GM18873 (cell line): ENCODE data around the gene CDK5.
"Not testable (repeated sequence)": the region's sequence is repeated elsewhere in the genome, so short reads cannot be mapped to it uniquely, and the experiment has no call there.

Experiments
- ATAC-seq: cut with Tn5 transposase; IDR thresholded peaks from one replicate; pipeline ENCODE4 v1.9.1; 2021; ENCODE audit warnings: mild to moderate bottlenecking, moderate library complexity, moderate number of reproducible peaks; ENCODE audit not compliant: unreplicated experiment, low FRiP score

CDK5 gene

GRCh38 chr7:151018421-151019129, 39.1 kb downstream of the CDK5 start:
- ATAC-seq = no peak

GRCh38 chr7:151017953-151018420, 39.7 kb downstream of the CDK5 start:
- no peak for ATAC-seq

DNA sequence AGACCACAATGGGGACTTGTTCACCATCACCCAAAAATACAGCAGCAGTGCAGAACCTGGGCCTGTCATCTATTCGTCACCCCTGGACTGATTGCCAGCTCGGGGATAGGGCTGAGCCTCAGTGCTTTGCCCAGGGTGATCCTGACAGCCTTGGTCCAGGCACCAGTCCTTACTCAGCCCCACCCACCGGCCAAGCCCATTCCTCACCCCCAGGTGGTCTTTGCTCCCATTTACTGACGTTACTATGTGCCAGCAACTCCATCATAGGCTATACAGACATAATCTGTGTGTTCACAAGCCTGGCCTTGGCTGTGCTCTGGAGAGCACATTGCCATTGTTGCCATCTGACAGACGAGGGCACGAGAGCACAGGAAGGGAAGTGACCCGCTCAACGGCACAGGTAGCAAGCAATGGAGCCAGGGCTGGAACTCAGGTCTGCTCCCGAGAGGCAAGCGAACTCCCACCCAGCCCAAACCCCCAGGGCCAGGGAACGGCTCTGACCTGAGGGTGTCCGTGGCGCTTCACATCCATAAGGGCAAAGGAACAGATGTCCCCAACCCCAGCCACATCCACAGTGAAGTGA, 40.2 kb downstream of the CDK5 start:
- ATAC-seq = no peak

- ATAC-seq = no peak
Observed at GRCh38 chr7:151016942-151017341, 40.8 kb downstream of the CDK5 start.

GRCh38 chr7:151016505-151016904, 41.2 kb downstream of the CDK5 start:
- no peak for ATAC-seq

GRCh38 chr7:151015967-151016366, 41.7 kb downstream of the CDK5 start:
- no peak for ATAC-seq

DNA sequence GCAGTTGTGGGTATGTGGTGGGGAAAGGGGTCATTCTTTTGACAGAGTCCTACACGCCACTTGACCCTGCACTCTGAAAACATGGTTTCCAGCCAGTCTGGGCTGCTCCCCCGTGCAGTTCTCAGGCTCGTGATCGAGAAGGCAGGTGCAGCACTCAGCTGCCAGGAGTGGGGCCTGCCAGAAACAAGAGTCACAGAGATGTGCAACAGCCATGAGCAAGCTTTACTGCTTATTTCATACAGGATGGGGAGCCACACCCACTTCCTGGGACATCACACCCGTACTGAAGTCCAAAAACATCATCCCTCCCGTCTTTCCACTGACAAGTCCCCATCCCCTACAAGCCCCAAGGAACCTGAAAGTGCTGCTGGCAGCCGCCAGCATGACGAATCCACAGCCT, 42.7 kb downstream of the CDK5 start:
- ATAC-seq = no peak

GRCh38 chr7:151013733-151014497, 43.8 kb downstream of the CDK5 start:
- no peak for ATAC-seq

DNA sequence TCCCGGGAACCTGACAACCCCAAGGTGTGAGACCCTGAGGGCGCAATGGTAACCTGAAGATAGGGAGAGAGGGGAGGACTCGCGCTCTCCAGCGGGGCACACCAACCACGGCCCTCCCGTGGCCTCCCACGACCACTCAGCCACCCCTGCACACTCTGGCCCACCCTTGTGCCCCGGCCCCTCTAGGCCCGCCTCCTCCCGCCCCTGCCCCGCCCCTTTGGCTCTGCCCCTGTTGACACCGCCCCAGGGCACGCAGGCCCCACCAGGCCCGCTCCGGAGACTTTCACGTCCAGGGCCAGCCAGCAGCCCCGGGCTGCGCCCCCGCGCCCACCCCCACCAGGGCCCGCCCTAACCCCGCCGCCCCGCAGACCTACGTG, 44.4 kb downstream of the CDK5 start:
- no peak for ATAC-seq

DNA sequence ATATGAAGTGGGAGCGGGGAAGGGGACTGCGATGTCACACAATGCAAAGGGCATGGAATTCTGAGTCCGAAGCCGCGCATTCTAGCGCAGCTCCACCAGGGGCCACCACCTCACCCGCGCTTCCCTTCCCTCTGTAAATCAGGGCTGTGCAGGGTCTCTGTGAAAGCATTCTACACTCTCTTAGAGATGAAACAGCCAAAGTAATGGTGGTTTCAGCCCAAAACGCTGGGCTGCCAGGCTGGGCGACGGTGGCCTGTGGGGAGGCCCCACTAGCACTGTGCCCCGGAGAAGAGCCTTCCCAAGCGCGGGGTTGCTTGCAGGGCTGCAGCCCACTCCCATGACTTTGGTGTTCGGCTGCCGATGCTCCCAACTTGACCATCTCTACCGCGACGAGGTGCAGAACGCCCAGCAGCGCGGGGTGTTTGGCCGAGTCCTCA, 44.8 kb downstream of the CDK5 start:
- ATAC-seq = no peak

DNA sequence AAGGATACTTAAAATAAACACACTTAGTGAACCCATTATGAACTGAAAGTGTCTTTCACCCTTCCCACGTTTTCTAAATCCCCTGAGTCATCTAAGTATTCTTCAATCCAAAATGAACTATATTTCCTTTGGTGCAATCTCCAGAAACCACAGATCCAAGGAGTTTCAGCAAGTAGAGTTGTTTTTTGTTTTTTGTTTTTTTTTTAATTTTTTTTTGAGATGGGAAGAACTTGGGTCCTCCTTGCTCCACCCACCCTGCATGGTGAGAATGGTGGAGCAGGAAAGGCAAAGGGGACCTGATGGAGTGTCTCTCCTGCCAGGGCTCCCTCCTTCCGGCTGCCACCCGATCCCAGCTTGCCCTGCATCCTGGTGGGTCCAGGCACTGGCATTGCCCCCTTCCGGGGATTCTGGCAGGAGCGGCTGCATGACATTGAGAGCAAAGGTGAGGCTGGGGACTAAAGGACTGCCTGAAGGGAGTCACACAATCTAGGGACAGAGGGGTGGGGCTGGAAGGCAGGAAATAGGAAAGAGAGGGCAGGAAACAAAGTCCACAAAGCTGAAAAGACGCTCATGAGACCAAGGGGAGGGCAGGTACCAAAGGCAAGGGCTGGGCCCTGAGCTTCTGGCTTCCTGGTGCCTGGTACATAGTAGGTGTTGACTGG, 45.5 kb downstream of the CDK5 start:
- ATAC-seq = no peak

GRCh38 chr7:151011616-151012015, 46.1 kb downstream of the CDK5 start:
- not testable (repeated sequence) for ATAC-seq

DNA sequence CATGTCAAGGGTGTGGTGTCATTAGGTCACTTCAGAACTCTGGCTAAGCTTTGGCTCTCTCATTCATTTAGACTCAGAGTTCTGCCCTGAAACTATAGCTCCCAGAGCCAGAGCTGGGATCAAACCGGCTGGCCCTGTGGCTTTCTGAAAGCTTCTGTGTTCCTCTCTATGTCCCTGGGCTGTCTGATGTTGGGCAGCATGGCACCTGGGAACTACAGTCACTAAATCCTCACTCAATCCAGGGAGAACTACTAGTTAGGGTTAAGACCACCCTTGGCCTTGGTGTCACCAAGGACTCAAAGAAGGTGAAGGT, 46.6 kb downstream of the CDK5 start:
- no peak for ATAC-seq

DNA sequence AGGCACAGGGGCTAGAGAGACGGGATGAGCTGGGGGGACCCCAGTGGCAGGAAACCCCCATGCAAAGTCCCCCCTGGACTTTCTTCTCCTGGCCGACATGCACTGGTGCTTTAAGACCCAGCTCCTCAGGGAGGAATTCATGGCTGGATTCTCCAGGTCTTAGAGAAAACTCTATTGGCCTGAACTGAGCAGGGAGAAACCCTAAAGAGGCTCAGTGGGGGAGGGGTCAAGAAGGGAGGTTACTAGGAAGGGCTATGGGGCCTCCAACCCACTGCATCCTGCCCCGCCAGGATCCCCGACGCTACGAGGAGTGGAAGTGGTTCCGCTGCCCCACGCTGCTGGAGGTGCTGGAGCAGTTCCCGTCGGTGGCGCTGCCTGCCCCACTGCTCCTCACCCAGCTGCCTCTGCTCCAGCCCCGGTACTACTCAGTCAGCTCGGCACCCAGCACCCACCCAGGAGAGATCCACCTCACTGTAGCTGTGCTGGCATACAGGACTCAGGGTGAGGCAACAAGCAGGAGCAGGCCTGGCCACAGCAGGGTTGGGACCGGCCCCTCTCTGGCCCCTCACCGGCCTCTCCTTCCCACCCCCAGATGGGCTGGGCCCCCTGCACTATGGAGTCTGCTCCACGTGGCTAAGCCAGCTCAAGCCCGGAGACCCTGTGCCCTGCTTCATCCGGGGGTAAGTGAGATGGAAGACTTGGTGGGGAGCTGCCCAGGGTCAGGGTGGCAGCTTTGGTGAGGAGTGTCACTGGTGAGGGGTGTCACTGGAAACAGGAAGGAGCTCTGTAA, 47.2 kb downstream of the CDK5 start:
- ATAC-seq = no peak

GRCh38 chr7:151010037-151010306, 47.7 kb downstream of the CDK5 start:
- no peak for ATAC-seq

- ATAC-seq = no peak
Observed at GRCh38 chr7:151009327-151010036, 48.2 kb downstream of the CDK5 start.

GRCh38 chr7:151008511-151009323, 49.0 kb downstream of the CDK5 start:
- ATAC-seq = peak; percentile 69

DNA sequence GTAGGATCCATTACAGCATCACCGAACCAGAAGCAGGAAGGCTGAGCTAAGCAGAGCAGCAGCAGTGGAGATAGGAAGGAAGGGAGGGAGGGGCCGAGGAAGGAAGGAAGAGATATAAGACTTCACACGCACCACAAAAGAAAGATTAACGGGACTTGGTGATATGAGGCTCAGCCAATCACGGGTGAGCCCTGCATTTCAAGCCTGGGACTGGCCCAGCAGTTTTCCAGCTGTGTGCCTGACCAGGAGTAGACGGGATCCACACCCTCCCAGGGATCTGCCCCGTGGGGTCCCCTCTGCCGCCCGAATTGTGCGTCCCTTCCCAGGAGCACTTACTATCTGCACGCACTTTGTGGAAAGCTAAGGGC, 49.6 kb downstream of the CDK5 start:
- no peak for ATAC-seq

DNA sequence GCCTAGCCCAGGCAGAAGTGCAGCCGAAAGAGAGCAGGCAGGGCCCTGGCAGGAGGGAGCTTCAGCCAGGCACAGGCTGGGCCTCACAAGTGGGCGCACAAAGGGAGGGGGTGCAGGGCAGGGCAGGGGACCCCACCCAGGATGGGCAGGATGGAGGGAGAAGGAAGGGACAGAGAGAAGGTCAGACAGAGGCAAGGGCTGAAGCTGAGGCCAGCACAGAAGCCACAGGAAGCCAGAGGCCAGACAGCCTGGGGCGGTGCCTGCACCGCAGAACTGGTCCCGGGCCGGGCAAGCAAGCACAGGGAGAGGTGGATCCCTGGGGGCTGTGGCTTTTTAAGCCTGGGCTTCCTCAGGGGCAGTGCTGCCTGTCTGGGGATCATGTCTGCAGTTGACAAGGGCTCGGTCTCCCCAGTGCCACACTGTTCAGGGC, 50.2 kb downstream of the CDK5 start:
- no peak for ATAC-seq
